Activated T-helper 1 cell treated with anti-CD3 and anti-CD28 coated beads, Interleukin-2, amount 50 U/mL, for 16 hours (primary cell): ENCODE data around the gene CYSLTR2.
"Not testable (repeated sequence)": the region's sequence is repeated elsewhere in the genome, so short reads cannot be mapped to it uniquely, and the experiment has no call there.

ENCODE experiments used
- DNase-seq, 2 donors: peaks; one replicate each; pipeline ENCODE4 v3.0.0-alpha.2; 2020; ENCODE audit warnings: low read depth in 1 of 2, low spot score in 1 of 2

CYSLTR2 gene

GRCh38 chr13:48687249-48687648 lies 33.5 kb downstream of the CYSLTR2 start:
- no peak for DNase-seq

- no peak for DNase-seq
Observed at GRCh38 chr13:48693998-48694397, 40.3 kb downstream of the CYSLTR2 start.

- no peak for DNase-seq
Observed at GRCh38 chr13:48695776-48696175, 42.0 kb downstream of the CYSLTR2 start.

- DNase-seq: not testable (repeated sequence)
Observed at GRCh38 chr13:48696676-48697075, 42.9 kb downstream of the CYSLTR2 start.

GRCh38 chr13:48707405-48707804 lies 53.7 kb downstream of the CYSLTR2 start:
- DNase-seq: no peak

GRCh38 chr13:48708764-48709163 lies 55.0 kb downstream of the CYSLTR2 start:
- DNase-seq: no peak

- DNase-seq: no peak
Observed at GRCh38 chr13:48709213-48709612, 55.5 kb downstream of the CYSLTR2 start.

GRCh38 chr13:48710160-48710559 lies 56.4 kb downstream of the CYSLTR2 start:
- DNase-seq: no peak

- no peak for DNase-seq
Observed at GRCh38 chr13:48712141-48712540, 58.4 kb downstream of the CYSLTR2 start.

GRCh38 chr13:48715977-48716376 lies 62.2 kb downstream of the CYSLTR2 start:
- DNase-seq: no peak

GRCh38 chr13:48720621-48721020 lies 66.9 kb downstream of the CYSLTR2 start:
- DNase-seq: no peak

- no peak for DNase-seq
Observed at GRCh38 chr13:48723168-48723567, 69.4 kb downstream of the CYSLTR2 start.

GRCh38 chr13:48725271-48725670 lies 71.5 kb downstream of the CYSLTR2 start:
- DNase-seq: no peak

GRCh38 chr13:48726711-48727110 lies 73.0 kb downstream of the CYSLTR2 start:
- DNase-seq: no peak

GRCh38 chr13:48727241-48728011 lies 73.7 kb downstream of the CYSLTR2 start:
- DNase-seq: no peak

- DNase-seq: no peak
Observed at GRCh38 chr13:48728226-48728625, 74.5 kb downstream of the CYSLTR2 start.

GRCh38 chr13:48728876-48729275 lies 75.1 kb downstream of the CYSLTR2 start:
- DNase-seq: no peak

- DNase-seq: no peak
Observed at GRCh38 chr13:48729856-48730255, 76.1 kb downstream of the CYSLTR2 start.

- DNase-seq: no peak
Observed at GRCh38 chr13:48731001-48731658, 77.4 kb downstream of the CYSLTR2 start.

- DNase-seq: peak; percentile 23 to 49
Observed at GRCh38 chr13:48731957-48732569, 78.3 kb downstream of the CYSLTR2 start.

GRCh38 chr13:48733739-48734335 lies 80.1 kb downstream of the CYSLTR2 start:
- DNase-seq: no peak

GRCh38 chr13:48735571-48735970 lies 81.8 kb downstream of the CYSLTR2 start:
- no peak for DNase-seq
